Suprapubic skin (tissue), 4 donors: ENCODE results near the gene RPS6KA5. TPM values are rescaled to one million over a fixed set of nuclear protein-coding genes. Genes with fewer than 3 reads are reported as not detected.
"Not testable (repeated sequence)": the region's sequence is repeated elsewhere in the genome, so short reads cannot be mapped to it uniquely, and the experiment has no call there.

Experiments
- DNase-seq, 2 donors: peaks; one replicate each; pipeline ENCODE4 v3.0.0-alpha.2; 2019; ENCODE audit warnings: low spot score in 2 of 2
- H3K27ac ChIP-seq: fragments of 200-600 bp; sonication (generic); one replicate; pipeline ENCODE4 v1.5.1; 2019
- H3K27me3 ChIP-seq: fragments of 200-600 bp; sonication (generic); one replicate; pipeline ENCODE4 v1.5.1; 2019
- H3K36me3 ChIP-seq: fragments of 200-600 bp; sonication (generic); one replicate; pipeline ENCODE4 v1.5.1; 2019
- H3K4me1 ChIP-seq: fragments of 200-600 bp; sonication (generic); one replicate; pipeline ENCODE4 v1.5.1; 2019
- H3K4me3 ChIP-seq: fragments of 200-600 bp; sonication (generic); one replicate; pipeline ENCODE4 v1.5.1; 2019; ENCODE audit warnings: mild to moderate bottlenecking
- H3K9me3 ChIP-seq: fragments of 200-600 bp; sonication (generic); one replicate; pipeline ENCODE4 v1.5.1; 2019
- EP300 ChIP-seq: sonication (generic); formaldehyde crosslinking; IDR thresholded peaks from one replicate; pipeline ENCODE4 v1.6.1; 2017; ENCODE audit warnings: antibody characterized with exemption
- POLR2A ChIP-seq, 2 donors: fragments of 450-650 bp; IDR thresholded peaks; one replicate each; pipeline ENCODE4 v1.6.1; 2017; ENCODE audit warnings: antibody characterized with exemption in 2 of 2, mild to moderate bottlenecking in 2 of 2, moderate library complexity in 2 of 2
- POLR2AphosphoS5 ChIP-seq, 3 donors: sonication (generic); formaldehyde crosslinking; IDR thresholded peaks; one replicate each; pipeline ENCODE4 v1.6.1; 2017; ENCODE audit warnings: antibody characterized with exemption in 3 of 3
- WGBS: methylation state at CpG from one replicate; pipeline ENCODE4 v1.1.5; 2018; 5-methylcytosine and 5-hydroxymethylcytosine counted together
- total RNA-seq, 4 donors: library from RNA; depleted of rRNA; stranded (reverse); fragments of >200 nt; gene quantifications; one replicate each; pipeline ENCODE4 v1.1.0, GENCODE V29; 2016
- TF ChIP-seq, protein P1 (sequence below), 2 donors: fragments of 200-600 bp in 1 of 2; fragments of 450-650 bp in 1 of 2; sonication (generic) in 1 of 2; IDR thresholded peaks; one replicate each; pipeline ENCODE4 v1.5.1; 2016 to 2019; ENCODE audit warnings: antibody characterized with exemption in 2 of 2, mild to moderate bottlenecking in 1 of 2, moderate library complexity in 1 of 2

RPS6KA5 gene
- total RNA-seq, 4 donors from 2014 or later = 6.4 to 14.2 (median 11.2) TPM

DNA sequence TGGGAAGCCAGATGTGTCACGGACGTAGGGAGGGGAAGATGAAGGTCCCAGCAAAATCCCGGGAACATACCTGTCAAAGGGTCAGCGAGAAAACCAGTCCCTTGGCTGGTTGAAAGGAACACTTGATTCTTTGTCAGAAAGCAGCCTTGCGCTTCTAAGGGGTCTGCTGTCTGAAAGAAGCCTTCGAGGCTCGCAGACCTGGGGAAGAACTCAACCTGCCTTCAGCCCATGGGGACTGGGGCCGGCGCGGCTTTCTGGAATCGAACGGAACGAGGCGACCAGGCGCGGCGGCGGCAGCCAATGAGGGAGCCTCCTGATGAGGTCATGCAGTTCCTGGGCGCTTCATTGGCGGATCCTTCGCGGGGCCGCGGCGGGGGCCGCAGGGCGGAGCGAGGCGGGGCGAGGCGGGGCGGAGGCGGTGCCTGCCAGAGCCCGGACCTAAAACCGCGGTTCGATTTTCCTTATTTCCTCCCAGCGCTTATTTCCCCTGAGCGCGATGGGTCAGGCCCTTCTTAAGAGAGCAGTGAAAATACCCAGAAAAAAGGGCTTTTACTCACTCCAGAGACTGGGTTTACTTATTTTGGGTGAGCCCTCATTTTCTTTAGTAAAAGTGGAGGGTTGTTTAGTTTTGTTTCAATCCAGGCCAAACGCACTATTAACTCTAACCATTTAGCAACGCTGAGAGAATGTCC lies 232.4 kb downstream of the RPS6KA5 start:
- peaks cover 16% of the 10 kb centered on the region for H3K4me1 ChIP-seq
- no peaks in the 10 kb centered on the region for H3K36me3 ChIP-seq
- peaks cover 8% of the 10 kb centered on the region for H3K9me3 ChIP-seq
- peak overlapping the region; percentile 41 for H3K4me3 ChIP-seq
- 4% methylated on average over 19 of the region's 42 CpGs for WGBS
- TF ChIP-seq, protein P1, sequence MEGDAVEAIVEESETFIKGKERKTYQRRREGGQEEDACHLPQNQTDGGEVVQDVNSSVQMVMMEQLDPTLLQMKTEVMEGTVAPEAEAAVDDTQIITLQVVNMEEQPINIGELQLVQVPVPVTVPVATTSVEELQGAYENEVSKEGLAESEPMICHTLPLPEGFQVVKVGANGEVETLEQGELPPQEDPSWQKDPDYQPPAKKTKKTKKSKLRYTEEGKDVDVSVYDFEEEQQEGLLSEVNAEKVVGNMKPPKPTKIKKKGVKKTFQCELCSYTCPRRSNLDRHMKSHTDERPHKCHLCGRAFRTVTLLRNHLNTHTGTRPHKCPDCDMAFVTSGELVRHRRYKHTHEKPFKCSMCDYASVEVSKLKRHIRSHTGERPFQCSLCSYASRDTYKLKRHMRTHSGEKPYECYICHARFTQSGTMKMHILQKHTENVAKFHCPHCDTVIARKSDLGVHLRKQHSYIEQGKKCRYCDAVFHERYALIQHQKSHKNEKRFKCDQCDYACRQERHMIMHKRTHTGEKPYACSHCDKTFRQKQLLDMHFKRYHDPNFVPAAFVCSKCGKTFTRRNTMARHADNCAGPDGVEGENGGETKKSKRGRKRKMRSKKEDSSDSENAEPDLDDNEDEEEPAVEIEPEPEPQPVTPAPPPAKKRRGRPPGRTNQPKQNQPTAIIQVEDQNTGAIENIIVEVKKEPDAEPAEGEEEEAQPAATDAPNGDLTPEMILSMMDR (IDR thresholded peaks at IDR 0.05) = no peak
- peak in 1 of 2 donors; percentile 11 for TF ChIP-seq POLR2A (IDR thresholded peaks at IDR 0.05)
- DNase-seq = peak; percentile 95 to 96
- H3K27me3 ChIP-seq = no peaks in the 10 kb centered on the region
- peak overlapping the region; percentile 15 for H3K27ac ChIP-seq

DNA sequence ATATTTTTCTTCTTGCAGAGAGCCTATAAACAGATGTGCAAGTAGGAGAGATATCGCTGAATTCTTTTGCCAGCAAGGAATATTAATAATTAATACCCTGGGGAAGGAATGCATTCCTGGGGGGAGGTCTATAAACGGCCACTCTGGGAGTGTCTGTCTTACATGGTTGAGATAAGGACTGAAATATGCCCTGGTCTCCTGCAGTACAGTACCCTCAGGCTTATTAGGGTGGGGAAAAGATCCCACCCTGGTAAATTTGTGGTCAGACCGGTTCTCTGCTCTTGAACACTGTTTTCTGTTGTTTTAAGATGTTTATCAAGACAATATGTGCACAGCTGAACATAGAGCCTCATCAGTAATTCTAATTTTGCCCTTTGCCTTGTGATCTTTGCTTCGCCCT lies 236.9 kb downstream of the RPS6KA5 start:
- WGBS = 60% methylated on average over 4 of the region's 4 CpGs
- not testable (repeated sequence) for H3K4me3 ChIP-seq, H3K27me3 ChIP-seq, H3K27ac ChIP-seq, DNase-seq, H3K36me3 ChIP-seq
- peaks cover 13% of the 10 kb centered on the region for H3K4me1 ChIP-seq
- H3K9me3 ChIP-seq = peaks cover 13% of the 10 kb centered on the region

DNA sequence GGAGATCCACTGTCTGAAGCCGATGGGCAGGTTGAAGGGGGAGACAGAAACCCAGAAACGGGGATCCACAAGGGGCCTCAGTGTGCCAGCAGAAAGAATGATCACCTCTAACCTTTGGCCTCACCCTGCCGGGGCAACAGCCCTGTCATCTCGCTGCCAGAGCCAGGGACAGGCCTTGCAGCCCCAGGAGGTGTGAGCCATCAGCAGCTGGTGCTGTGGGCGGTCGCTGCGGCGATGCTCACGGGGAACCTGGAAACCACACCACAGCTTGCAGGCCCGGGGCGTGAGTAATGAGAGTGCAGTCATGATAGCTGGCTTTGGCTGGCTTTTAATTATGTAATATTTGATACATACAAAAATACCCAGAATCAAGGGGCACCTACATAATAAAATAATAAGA lies 239.5 kb downstream of the RPS6KA5 start:
- H3K27ac ChIP-seq = no peak overlapping the region

DNA sequence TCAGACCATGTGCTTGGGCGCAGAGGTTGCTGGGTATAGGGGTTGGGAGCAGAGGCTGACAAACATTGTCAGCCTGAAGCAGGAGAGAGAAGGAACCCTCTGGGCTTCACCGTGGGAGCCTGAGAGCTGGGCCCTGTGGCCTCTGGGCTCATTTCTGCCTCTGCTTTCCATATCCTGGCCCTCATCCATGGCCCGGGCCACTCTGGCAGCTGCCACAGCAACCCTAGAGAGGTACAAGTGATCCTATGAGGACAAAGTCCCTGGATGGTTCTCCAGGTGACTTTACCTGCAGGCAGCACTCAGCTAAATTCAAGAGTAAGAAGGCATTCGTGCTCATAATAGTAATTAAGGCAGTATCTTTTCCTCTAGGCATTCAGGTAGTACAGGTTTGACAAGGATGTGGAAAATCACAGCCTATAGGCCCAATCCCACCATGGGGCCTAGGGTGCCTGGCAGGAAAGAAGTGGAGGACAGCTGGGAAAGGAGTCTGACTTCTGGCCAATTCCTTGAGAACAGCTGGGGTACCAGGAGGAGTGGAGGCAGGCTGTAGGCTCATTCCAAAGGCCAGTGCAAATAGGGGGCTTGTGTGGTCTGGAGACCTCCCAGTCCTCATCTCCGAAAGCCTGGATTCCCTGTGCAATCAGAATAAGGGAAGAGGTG lies 240.6 kb downstream of the RPS6KA5 start:
- TF ChIP-seq POLR2A (IDR thresholded peaks at IDR 0.05) (no peak), EP300 (no peak), POLR2AphosphoS5 (IDR thresholded peaks at IDR 0.05) (no peak)
- TF ChIP-seq, protein P1 (IDR thresholded peaks at IDR 0.05) = no peak
- H3K9me3 ChIP-seq = peaks cover 13% of the 10 kb centered on the region
- WGBS = 75% methylated on average over 5 of the region's 5 CpGs
- H3K4me1 ChIP-seq = peaks cover 16% of the 10 kb centered on the region
- no peak overlapping the region for H3K27ac ChIP-seq
- H3K36me3 ChIP-seq = no peaks in the 10 kb centered on the region
- no peak overlapping the region for H3K4me3 ChIP-seq
- H3K27me3 ChIP-seq = no peaks in the 10 kb centered on the region
- no peak for DNase-seq

More for the DNA sequence above, 239.5 kb downstream of the RPS6KA5 start:
- TF ChIP-seq POLR2AphosphoS5 (IDR thresholded peaks at IDR 0.05) = no peak
- TF ChIP-seq EP300 = no peak
- TF ChIP-seq POLR2A (IDR thresholded peaks at IDR 0.05) = no peak
- TF ChIP-seq, protein P1 (IDR thresholded peaks at IDR 0.05) = no peak
- DNase-seq = no peak
- 49% methylated on average over 11 of the region's 11 CpGs for WGBS
- no peaks in the 10 kb centered on the region for H3K27me3 ChIP-seq
- H3K4me1 ChIP-seq = peaks cover 7% of the 10 kb centered on the region
- no peak overlapping the region for H3K4me3 ChIP-seq
- H3K9me3 ChIP-seq = peaks cover 13% of the 10 kb centered on the region
- no peaks in the 10 kb centered on the region for H3K36me3 ChIP-seq

DNA sequence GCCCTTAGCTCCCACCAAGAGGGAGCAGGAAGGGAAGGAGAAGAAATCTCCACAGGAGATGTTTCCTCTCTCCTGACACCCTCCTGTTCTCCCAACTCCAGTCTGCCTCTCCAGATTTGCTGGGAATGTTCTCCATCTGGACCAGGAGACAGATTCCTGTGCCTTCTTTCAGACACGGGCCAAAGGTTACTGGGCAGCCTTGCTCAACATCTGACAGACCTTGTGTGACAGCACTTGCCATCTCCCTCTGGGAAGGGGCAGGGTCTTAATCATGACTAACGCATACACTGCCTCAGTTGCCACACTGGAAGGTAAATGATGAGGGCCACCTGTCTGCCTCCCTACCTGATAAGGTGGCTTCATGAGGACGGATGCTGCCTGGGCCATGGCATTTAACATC lies 241.7 kb downstream of the RPS6KA5 start:
- Histone ChIP-seq H3K27ac (no peak overlapping the region), H3K36me3 (no peaks in the 10 kb centered on the region), H3K4me3 (no peak overlapping the region), H3K9me3 (peaks cover 5% of the 10 kb centered on the region), H3K4me1 (peaks cover 18% of the 10 kb centered on the region), H3K27me3 (no peaks in the 10 kb centered on the region)
- TF ChIP-seq, protein P1 (IDR thresholded peaks at IDR 0.05) = no peak
- TF ChIP-seq POLR2AphosphoS5 (IDR thresholded peaks at IDR 0.05) (no peak), POLR2A (IDR thresholded peaks at IDR 0.05) (no peak), EP300 (no peak)
- no peak for DNase-seq
- WGBS = 75% methylated on average over 2 of the region's 3 CpGs
